Hematopoietic multipotent progenitor cell (in vitro differentiated cells): ENCODE data around the gene EMID1. TPM values are rescaled to one million over a fixed set of nuclear protein-coding genes. Genes with fewer than 3 reads are reported as not detected.
"Not testable (repeated sequence)": the region's sequence is repeated elsewhere in the genome, so short reads cannot be mapped to it uniquely, and the experiment has no call there.

Experiments
- DNase-seq, 3 donors: peaks; one replicate each; pipeline ENCODE4 v3.0.0-alpha.2; 2011 to 2015; ENCODE audit warnings: low read depth in 2 of 3, low spot score in 2 of 3
- total RNA-seq: library from RNA; depleted of rRNA; stranded (reverse); fragments of >200 nt; gene quantifications from one replicate; pipeline ENCODE4 v1.2.3, GENCODE V29; 2012

EMID1 gene
- total RNA-seq, 1 donor = 161 TPM

DNA sequence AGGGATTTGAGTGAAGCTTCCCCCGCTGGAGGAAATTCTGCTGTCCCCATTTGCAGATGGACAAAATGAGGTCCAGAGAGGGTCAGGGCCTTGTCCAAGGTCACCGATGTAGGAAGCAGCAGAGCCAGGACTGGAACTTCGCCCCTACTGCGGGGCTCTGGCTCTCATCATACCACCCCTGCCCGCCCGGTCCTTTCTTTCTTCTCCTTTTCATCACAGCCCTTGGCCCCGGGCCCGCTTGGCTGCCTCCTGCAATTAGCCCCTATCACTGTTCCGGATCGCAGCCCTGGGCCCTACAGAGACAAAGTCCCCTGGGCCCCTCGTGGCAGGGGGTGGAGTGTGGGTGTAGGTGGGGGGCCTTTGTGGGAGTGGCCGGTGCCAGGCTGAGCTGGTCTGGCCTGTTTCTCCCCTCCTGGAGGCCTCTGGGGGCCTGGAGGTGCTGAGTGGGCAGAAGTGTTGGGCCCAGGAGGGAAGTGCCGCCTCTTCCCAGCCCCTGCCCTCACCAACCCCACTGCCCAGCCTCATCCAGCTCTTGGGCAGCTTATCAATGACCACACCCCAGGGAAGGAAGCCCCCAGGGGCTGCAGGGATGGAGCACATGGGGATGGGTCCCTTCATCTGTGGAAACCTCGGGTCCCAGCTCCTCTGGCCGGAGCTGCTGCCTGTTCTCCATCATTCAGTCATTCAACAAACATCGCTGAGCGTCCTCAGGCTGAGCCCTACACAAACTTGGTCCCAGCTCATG, 3.4 kb downstream of the EMID1 start:
- DNase-seq = peak in 1 of 3 donors; percentile 87

- no peak for DNase-seq
Measured at GRCh38 chr22:29209624-29209929, 3.9 kb downstream of the EMID1 start.

DNA sequence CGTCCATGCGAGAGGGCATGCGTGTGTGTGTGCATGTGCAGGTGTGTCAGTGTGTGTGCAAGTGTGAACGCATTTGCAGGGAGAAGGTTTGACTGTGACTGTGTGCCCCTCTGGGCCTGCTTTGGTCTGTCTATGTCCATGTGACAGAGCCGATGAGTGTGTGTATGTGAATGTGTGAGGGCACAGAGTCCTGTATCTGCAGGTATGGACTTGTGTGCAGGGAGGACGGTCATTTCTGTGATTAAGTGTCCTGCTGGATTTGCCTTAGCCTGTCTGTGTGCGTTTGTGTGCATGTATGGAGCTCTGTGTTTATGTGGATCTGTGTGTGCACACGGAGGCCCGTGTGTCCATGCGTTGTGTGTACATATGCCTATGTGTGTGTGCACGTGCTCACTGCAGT, 5.4 kb downstream of the EMID1 start:
- DNase-seq = no peak

- no peak for DNase-seq
Measured at GRCh38 chr22:29211466-29211865, 5.8 kb downstream of the EMID1 start.

GRCh38 chr22:29212743-29213142, 7.0 kb downstream of the EMID1 start:
- DNase-seq = no peak

- DNase-seq = no peak
Measured at GRCh38 chr22:29213493-29213892, 7.8 kb downstream of the EMID1 start.

GRCh38 chr22:29214232-29214631, 8.5 kb downstream of the EMID1 start:
- no peak for DNase-seq

GRCh38 chr22:29215012-29215860, 9.5 kb downstream of the EMID1 start:
- no peak for DNase-seq

DNA sequence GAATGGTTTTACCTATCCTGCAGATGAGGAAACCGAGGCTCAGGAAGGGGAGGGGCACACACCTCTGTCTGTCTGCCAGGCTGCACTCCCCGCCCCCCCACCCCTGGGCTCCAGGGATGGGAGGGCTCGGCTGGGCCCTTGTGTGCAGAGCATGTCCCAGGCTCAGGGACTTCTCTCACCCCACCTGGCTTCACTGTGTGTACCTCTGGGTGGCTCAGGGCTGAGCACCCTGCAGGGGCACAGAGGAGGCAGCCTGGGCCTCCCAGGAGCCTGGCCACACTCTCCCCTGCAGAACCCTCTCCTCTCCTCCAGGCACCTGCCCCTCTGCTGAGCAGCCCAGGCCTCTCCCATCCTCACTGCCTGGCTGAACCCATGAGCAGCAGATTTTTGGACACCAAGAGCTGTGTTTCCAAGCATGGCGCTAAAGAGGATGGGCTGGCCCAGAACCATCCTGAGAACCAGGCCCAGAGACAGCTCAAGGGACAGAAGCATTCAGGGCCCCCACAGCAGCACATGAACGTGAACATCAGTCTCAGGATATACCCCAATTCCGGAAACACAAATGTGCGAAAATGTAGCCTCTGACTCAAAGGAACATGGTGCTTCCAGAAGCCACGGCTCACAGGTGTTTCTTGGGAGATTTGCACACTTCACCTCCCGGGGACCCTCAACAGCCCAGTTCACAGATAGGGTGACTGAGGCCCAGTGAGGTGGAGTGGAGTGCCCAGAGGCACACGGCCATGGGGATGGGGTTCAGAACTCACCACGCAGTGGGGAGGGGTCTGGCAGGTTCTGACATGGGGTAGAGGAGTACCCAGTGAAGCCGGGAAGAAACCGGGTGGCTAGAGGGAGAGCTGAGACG, 10.5 kb downstream of the EMID1 start:
- DNase-seq = no peak

DNA sequence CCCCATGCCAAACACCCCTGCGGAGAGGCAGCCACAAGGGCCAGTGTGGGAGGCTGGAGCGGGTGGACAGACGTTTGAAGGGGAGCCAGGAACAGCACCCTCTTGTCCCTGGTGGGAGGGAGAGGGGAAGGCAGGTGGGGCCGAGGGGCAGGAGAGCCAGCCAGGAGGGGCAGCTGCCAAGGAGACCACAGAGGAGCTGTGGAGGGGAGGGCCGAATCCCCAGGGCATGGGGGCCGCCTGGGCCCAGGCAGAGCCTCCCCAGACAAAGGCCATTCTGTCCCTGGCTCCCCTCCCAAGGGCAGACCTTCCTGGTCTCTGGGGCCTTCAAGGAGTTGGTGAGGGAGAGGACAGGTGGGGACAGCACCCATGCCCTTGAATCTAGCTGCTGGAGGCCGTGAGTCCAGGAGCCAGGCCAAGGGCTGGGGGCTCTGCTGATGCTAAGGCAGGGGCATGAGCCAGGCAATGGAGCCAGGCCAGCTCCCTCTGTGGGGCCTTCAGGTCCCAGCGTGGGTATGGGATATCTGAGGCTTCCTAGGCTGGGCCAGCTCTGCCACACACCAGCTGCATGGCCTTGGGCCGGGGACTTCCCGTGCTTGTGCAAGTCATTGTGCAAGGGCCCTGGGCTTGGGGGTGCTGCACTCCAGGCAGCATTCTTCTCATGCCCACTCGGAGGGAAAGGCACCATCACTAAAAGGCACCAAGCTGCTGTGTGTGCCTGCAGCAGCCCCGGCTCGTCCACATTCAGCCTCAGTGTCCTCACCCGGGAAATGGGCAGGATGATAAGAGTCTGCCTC, 11.4 kb downstream of the EMID1 start:
- peak in 2 of 3 donors; percentile 64 for DNase-seq

DNA sequence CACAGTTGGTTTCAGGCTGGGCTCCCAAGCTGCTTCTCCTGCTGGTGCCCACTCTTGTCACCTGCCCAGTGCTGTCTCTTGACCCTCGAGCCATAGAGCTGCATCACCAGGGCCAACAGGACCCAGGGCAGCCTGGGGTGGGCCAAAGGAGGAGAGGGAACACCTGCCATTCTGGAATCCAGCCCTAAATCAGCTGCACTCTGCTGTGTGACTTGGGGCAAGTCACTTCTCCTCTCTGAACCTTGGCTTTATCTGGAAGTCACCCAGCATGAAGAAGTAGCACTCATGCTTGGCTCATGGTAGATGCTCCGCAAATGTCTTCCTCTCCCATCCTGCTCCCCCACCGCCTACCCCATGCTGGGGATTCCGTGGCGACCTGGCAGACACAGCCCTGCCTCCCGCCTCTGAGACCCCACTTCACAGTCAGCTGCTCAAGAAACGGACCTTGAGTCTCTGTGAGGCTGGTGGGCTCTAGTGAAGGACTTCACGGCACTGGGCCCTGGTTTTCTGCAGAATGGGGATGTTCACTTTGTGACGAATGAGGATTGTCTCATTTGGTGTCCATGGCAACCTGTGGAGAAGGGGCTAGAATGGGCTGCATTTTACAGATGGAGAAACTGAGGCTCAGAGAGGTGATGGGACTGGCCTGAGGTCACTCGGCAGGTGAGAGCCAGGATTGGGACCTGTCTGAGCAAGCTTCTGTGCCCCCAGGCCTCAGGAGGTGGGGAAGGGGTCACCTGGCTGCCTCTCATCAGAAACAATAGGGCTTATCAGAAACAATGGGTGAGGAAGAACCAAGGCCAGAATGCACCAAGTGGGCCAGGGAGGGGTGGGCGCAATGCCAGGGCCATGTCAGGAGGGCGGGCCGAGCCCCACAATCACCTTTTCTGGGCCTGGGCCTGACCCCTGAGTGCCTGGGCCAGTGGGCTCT, 12.4 kb downstream of the EMID1 start:
- no peak for DNase-seq

DNA sequence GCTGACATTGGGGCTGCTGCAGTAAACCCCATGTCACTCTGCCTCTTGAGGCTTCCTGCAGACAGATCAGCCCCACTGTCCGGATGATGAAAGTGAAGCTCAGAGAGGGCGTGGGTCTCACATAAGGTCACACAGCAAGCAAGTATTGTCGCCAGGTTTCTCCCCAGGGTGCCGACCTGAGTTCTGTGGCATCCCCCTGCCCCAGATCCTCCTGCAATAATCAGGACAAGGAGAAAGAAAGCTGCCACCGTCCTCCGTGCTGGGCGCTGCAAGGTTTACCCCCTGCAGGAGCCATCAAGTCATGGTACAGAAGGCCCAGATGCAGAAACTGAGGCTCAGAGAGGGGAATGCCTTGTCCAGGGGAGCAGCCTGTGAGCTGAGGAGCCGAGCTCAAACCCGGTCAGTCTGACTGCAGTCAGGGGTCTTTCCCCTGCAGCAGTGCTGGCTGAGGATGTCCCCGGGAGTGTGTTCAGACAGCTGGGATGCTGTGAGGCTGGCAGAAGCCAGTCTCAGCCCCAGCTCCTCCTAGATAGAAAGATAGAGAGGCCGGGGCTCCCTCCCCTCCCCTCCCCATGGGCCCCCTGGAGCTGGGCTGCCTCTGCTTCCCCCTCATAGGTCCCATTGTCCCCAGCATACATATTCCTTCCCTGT, 13.2 kb downstream of the EMID1 start:
- DNase-seq = no peak

DNA sequence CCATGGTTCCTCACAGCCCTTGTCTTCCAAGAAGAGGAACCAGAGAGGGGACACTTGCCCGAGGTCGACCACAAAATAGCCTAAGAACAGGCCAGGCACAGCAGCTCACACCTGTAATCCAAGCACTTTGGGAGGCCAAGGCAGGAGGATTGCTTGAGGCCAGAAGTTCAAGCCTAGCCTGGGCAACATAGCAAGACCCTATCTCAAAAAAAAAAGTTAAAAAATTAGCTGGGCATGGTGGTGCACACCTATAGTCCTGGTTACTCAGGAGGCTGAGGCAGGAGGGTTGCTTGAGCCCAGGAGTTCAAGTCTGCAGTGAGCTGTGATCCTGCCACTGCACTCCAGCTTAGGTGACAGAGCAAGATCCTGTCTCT, 13.7 kb downstream of the EMID1 start:
- DNase-seq = not testable (repeated sequence)

- no peak for DNase-seq
Measured at GRCh38 chr22:29219881-29220670, 14.4 kb downstream of the EMID1 start.

DNA sequence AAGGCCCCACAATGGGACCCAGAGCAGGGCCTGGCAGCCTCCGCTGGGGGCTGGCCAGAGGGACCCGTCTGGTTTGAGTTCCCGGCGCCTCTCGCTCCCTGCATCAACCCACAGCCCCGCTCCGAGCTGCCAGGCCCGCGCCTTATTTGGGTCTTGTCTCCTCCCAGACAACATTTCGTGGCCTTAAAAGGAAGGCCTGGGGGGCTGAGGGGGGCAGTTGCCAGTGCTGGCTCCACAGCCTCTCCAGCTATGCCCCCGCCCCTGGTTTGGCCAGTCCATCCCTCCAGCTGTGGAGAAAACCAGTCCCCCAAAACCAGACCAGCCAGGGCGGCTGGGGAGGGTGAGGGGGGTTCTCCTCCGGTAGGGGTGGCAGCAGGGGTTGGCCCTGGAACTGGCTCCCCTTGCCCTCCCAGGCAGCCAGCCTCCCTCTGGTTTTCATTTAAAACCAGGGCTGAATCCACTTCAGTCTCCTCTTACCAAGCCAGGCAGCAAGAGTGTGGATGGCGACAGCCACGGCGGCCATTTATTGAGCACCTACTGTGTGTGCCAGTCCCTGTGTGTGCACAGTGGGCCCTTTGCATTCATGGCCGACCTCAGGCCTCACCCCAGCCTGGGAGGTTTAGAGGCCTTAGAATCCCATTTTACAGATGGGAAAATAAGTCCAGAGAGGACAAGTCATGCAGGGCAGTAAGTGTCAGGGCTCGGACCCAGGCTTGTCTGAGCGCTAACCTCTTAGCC, 18.6 kb downstream of the EMID1 start:
- DNase-seq = no peak

DNA sequence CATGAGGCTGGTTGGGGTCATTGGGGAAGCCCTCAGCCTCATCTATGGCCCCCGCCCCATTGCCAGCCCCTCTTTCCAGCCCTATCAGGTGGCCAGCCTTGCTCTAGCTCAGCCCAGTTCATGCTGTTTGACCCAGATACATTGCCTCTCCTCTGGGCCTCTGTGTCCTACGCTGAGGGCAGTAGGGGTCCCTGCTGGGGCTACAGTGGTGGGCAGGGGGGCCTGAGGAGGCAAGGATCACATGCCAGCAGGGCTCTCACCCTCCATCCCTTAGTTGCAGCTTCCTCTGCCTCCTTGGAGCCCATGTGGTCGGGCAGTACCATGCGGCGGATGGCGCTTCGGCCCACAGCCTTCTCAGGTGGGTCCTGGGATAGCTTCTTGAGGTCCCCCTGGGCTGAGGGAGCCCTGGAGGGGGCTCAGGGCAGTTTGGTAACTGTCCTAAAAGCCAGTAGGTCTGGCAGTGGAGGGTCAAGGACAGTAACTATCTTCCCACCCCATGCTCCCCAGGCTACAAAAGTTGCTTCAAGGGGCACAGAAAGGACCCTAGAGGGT, 19.2 kb downstream of the EMID1 start:
- DNase-seq = no peak

DNA sequence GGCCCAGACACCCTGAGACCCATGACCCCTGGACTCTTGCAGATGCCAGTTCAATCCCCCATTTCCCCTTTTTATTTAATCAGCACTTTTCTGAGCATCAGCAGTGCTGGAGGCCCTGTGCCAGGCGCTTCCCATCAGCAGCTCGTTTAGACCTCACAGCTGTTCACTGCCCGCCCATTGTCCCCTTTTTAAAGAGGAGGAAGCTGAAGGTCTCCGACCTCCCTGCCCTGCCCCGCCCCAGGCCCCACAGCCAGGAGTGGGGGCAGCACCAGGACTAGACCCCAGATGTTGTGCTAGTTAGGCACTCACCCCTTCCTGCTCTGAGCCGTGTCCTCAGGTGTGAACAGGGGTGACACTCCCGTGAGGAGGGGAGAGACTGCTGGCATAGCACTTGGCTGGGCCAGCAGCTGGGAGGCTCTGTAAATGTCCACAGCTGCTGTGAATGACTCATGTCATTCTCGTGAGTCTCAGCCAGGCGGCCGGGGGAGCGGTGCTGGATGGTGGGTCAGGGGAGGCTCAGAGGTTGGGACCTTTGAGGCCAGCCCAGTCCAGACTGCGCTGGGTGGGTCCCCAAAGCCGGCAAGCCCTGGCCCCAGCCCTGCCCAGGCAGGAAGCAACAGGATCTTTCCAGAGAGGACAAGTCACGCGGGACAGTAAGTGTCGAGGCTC, 19.9 kb downstream of the EMID1 start:
- peak in 1 of 3 donors; percentile 78 for DNase-seq
